Large intestine (tissue), 1 donor: ENCODE data around the gene KIR3DL1. TPM values are rescaled to one million over a fixed set of nuclear protein-coding genes. Genes with fewer than 3 reads are reported as not detected.

Experiments used
- polyA plus RNA-seq: library from polyadenylated mRNA; unstranded; fragments of 120-200 nt; gene quantifications from one replicate; pipeline ENCODE4 v1.2.1, GENCODE V29; 2013

The KIR3DL1 gene
- polyA plus RNA-seq, 1 donor, result 0.15 TPM

Other genes starting within 250 kb of the KIR3DL1 start
- 0.24 TPM for gene LILRA2, start 242.7 kb upstream of the KIR3DL1 start, polyA plus RNA-seq
- gene LILRA1, start 222.8 kb upstream of the KIR3DL1 start, polyA plus RNA-seq, result 0.43 TPM
- 3.2 TPM for gene LILRB1, start 186.0 kb upstream of the KIR3DL1 start, polyA plus RNA-seq
- gene LILRB4, start 153.5 kb upstream of the KIR3DL1 start, polyA plus RNA-seq, result 2.2 TPM
- not detected for gene KIR3DL3, start 92.0 kb upstream of the KIR3DL1 start, polyA plus RNA-seq
- 0.27 TPM for gene KIR2DL3, start 78.0 kb upstream of the KIR3DL1 start, polyA plus RNA-seq
- 0.27 TPM for gene KIR2DL1, start 46.7 kb upstream of the KIR3DL1 start, polyA plus RNA-seq
- 0.94 TPM for gene KIR2DL4, start 12.9 kb upstream of the KIR3DL1 start, polyA plus RNA-seq
- gene KIR2DS4, start 16.2 kb downstream of the KIR3DL1 start, polyA plus RNA-seq, result 0.30 TPM
- not detected for gene KIR3DL2, start 34.0 kb downstream of the KIR3DL1 start, polyA plus RNA-seq
- gene FCAR, start 57.8 kb downstream of the KIR3DL1 start, polyA plus RNA-seq, result not detected
- 1.1 TPM for gene NCR1, start 89.7 kb downstream of the KIR3DL1 start, polyA plus RNA-seq
- not detected for gene NLRP7, start 131.1 kb downstream of the KIR3DL1 start, polyA plus RNA-seq
- 12.6 TPM for gene NLRP2, start 149.9 kb downstream of the KIR3DL1 start, polyA plus RNA-seq
- gene GP6, start 221.8 kb downstream of the KIR3DL1 start, polyA plus RNA-seq, result 0.13 TPM
- 19.9 TPM for gene RDH13, start 246.7 kb downstream of the KIR3DL1 start, polyA plus RNA-seq